Hippocampal formation (tissue), 2 donors: ENCODE data around the gene A4GALT.
"Not testable (repeated sequence)": the region's sequence is repeated elsewhere in the genome, so short reads cannot be mapped to it uniquely, and the experiment has no call there.

Source experiments
- DNase-seq, 2 donors: peaks; one replicate each; lab custom pipeline; 2025; lab: John Stamatoyannopoulos, UW

Gene A4GALT

GRCh38 chr22:42740320-42740719 is 19.6 kb upstream of the A4GALT start:
- DNase-seq = not testable (repeated sequence)

GRCh38 chr22:42734406-42734805 is 13.7 kb upstream of the A4GALT start:
- no peak for DNase-seq

- DNase-seq = not testable (repeated sequence)
These were observed 12.7 kb upstream of the A4GALT start for GRCh38 chr22:42733394-42733793.

GRCh38 chr22:42732081-42732480 is 11.4 kb upstream of the A4GALT start:
- no peak for DNase-seq

GRCh38 chr22:42726811-42727210 is 6.1 kb upstream of the A4GALT start:
- no peak for DNase-seq

GRCh38 chr22:42725606-42726355 is 5.1 kb upstream of the A4GALT start:
- DNase-seq = no peak

- no peak for DNase-seq
These were observed 3.4 kb upstream of the A4GALT start for GRCh38 chr22:42724062-42724461.

- DNase-seq = no peak
These were observed 370 bp upstream of the A4GALT start for GRCh38 chr22:42721045-42721434.

GRCh38 chr22:42719656-42720262 is 911 bp downstream of the A4GALT start:
- DNase-seq = no peak

- no peak for DNase-seq
These were observed 1.5 kb downstream of the A4GALT start for GRCh38 chr22:42719133-42719532.

- no peak for DNase-seq
These were observed 3.3 kb downstream of the A4GALT start for GRCh38 chr22:42717197-42717928.

GRCh38 chr22:42716649-42717127 is 4.0 kb downstream of the A4GALT start:
- no peak for DNase-seq

- DNase-seq = no peak
These were observed 4.4 kb downstream of the A4GALT start for GRCh38 chr22:42716221-42716620.

- no peak for DNase-seq
These were observed 5.8 kb downstream of the A4GALT start for GRCh38 chr22:42714768-42715390.

- DNase-seq = no peak
These were observed 6.4 kb downstream of the A4GALT start for GRCh38 chr22:42714308-42714707.

- no peak for DNase-seq
These were observed 8.5 kb downstream of the A4GALT start for GRCh38 chr22:42711895-42712837.

- no peak for DNase-seq
These were observed 9.4 kb downstream of the A4GALT start for GRCh38 chr22:42711281-42711731.

- no peak for DNase-seq
These were observed 12.3 kb downstream of the A4GALT start for GRCh38 chr22:42708417-42708816.

- no peak for DNase-seq
These were observed 13.2 kb downstream of the A4GALT start for GRCh38 chr22:42707496-42707895.

- DNase-seq = no peak
These were observed 15.8 kb downstream of the A4GALT start for GRCh38 chr22:42704896-42705295.

GRCh38 chr22:42702675-42703074 is 18.0 kb downstream of the A4GALT start:
- no peak for DNase-seq
